Muscle of leg (tissue), 9 donors: Measurements from ENCODE around the gene DOP1A. TPM values are rescaled to one million over a fixed set of nuclear protein-coding genes. Genes with fewer than 3 reads are reported as not detected.

ENCODE experiments used
- polyA plus RNA-seq, 8 donors: library from polyadenylated mRNA; unstranded; fragments of 120-200 nt; gene quantifications; one replicate each; pipeline versions ENCODE4 v1.2.1 to v1.2.3, GENCODE V29; 2013; ENCODE audit warnings: inconsistent platforms in 1 of 8, low replicate concordance in 1 of 8; ENCODE audit not compliant: insufficient read length in 8 of 8, insufficient read depth in 1 of 8
- total RNA-seq: library from RNA; stranded (reverse); fragments of 120-200 nt; gene quantifications from one replicate; pipeline ENCODE4 v1.2.4, GENCODE V29; 2013

DOP1A gene
- total and polyA plus RNA-seq, 9 donors, result 10.1 to 26.2 (median 12.5) TPM

Other genes with a start within 250 kb of the DOP1A start
- gene UBE3D, start 1.8 kb upstream of the DOP1A start, total RNA-seq, result 8.4 TPM
- gene UBE3D, start 1.8 kb upstream of the DOP1A start, polyA plus RNA-seq, result 10 to 100 TPM in 1 of 8 donors, 1 to 10 TPM in 7; 5.9 to 13.5 (median 8.0) TPM
- 52.9 TPM for gene PGM3, start 125.6 kb downstream of the DOP1A start, total RNA-seq
- 10 to 100 TPM; 27.7 to 43.3 (median 35.9) TPM for gene PGM3, start 125.6 kb downstream of the DOP1A start, polyA plus RNA-seq
- gene RWDD2A, start 125.7 kb downstream of the DOP1A start, total RNA-seq, result 3.2 TPM
- 1 to 10 TPM; 2.8 to 5.2 (median 3.6) TPM for gene RWDD2A, start 125.7 kb downstream of the DOP1A start, polyA plus RNA-seq